ENCODE data around the gene ZNRF2.

Gene ZNRF2

DNA sequence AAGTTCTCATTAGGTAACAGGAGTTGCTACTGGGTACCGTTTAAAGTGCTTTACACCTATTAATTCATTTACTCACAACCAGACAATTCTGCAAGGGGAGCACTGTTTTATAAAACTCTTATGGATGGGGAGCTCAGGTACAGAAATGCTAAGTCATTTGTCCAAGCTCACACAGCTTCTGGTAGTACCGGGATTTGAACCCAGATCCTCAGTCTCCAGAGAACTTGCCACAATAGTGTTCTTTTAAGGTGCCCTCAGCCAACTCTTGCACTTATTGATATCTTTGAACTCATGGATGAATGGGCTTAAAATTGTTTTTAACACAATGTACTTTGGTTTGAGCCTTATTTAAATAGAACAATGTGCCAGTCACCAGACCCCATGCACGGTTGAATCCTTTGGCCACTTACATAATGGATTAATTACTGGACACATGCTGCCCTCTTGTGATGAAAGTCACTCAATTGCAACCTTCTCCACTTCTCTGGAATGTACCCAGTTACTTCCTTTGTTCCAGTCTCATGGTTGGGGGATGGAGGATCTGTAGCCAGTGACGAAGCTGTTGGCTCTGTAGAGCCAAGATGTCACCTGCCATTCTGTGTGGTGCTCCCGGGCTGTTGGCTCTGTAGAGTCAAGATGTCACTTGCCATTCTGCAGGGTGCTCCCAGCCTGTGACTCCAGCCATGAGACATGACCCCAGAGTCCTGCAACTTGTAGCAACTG lies 128.5 kb downstream of the ZNRF2 start:
- peak; percentile 24 for DNase-seq (ENCODE audit: low read depth)
- no peak overlapping the region for H3K4me3 ChIP-seq (ENCODE audit: low read depth, low read length)
- TF ChIP-seq, protein P1, sequence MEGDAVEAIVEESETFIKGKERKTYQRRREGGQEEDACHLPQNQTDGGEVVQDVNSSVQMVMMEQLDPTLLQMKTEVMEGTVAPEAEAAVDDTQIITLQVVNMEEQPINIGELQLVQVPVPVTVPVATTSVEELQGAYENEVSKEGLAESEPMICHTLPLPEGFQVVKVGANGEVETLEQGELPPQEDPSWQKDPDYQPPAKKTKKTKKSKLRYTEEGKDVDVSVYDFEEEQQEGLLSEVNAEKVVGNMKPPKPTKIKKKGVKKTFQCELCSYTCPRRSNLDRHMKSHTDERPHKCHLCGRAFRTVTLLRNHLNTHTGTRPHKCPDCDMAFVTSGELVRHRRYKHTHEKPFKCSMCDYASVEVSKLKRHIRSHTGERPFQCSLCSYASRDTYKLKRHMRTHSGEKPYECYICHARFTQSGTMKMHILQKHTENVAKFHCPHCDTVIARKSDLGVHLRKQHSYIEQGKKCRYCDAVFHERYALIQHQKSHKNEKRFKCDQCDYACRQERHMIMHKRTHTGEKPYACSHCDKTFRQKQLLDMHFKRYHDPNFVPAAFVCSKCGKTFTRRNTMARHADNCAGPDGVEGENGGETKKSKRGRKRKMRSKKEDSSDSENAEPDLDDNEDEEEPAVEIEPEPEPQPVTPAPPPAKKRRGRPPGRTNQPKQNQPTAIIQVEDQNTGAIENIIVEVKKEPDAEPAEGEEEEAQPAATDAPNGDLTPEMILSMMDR (IDR thresholded peaks at IDR 0.05; ENCODE audit: low read depth, low read length, missing control alignments), result peak; percentile 40

DNA sequence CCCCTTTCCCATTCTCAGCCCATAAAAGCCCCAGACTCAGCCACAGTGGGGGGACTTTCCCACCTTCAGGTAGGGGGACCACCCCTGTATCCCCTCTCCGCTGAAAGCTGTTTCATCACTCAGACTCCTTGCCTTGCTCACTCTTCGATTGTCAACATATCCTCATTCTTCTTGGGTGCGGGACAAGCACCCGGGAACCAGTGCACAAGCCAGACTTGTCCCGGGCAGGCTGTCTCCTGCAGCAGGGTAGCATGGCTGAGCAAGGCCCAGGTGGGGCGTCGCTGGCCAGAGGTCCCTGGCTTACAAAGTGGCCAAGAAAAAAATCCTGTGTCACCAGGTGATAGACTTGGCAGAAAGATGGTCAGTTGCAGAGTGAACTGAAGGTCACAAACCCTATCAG lies 129.5 kb downstream of the ZNRF2 start:
- H3K4me3 ChIP-seq (ENCODE audit: low read depth, low read length), result no peak overlapping the region
- DNase-seq (ENCODE audit: low read depth), result no peak
- TF ChIP-seq, protein P1 (IDR thresholded peaks at IDR 0.05; ENCODE audit: low read depth, low read length, missing control alignments), result no peak

All from GM12864 (cell line).